Measurements from ENCODE around the gene SUMO3.

SUMO3 gene

GRCh38 chr21:44758781-44759627, 58.9 kb downstream of the SUMO3 start:
- Histone ChIP-seq H3K9me2 (replicated peaks; ENCODE audit: insufficient read depth, low read length) (no peaks in the 10 kb centered on the region), H3K4me3 (ENCODE audit: insufficient read depth, low read length, poor library complexity, severe bottlenecking) (no peak overlapping the region), H2AFZ (ENCODE audit: low read depth, low read length, severe bottlenecking) (no peak overlapping the region), H3K27me3 (ENCODE audit: low read length) (no peaks in the 10 kb centered on the region), H3K9me3 (ENCODE audit: insufficient read depth, low read length) (no peaks in the 10 kb centered on the region), H3K4me2 (ENCODE audit: low read depth, low read length, poor library complexity, severe bottlenecking) (no peak overlapping the region), H3F3A (ENCODE audit: insufficient read depth) (no peaks in the 10 kb centered on the region), H3K79me2 (ENCODE audit: insufficient read depth, low read length) (no peaks in the 10 kb centered on the region), H3K36me3 (ENCODE audit: low read length) (no peaks in the 10 kb centered on the region), H3K9ac (ENCODE audit: low read length) (no peak overlapping the region), H4K20me1 (ENCODE audit: low read depth, low read length) (no peaks in the 10 kb centered on the region), H3K27ac (ENCODE audit: low read depth, low read length) (no peak overlapping the region)
- TF ChIP-seq CTCF (IDR thresholded peaks at IDR 0.05; ENCODE audit: insufficient read depth, low read length, poor library complexity, severe bottlenecking) = no peak
- no peak for TF ChIP-seq EZH2phosphoT487 (conservative IDR thresholded peaks at IDR 0.05; ENCODE audit: low read length)

DNA sequence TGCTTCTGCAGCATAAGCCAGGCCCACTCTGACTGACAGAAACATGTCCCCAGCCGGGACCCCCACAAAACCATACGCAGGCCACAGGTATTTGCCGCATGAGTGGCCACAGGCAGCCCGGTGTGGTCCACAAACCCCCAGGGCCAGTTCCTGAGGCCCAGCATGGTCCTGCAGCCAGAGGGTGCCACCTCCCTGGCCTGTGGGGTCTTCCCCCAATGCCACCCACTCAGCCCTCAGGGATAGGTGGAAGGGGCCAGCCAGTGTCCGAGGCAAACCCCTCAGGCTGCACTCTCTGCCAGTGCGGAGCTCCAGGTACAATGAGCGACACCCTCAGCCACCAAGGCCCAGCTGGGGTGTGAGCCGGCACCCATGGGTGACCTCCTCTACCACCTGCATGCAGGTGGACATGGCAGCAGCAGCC, 59.7 kb downstream of the SUMO3 start:
- H2AFZ ChIP-seq (ENCODE audit: low read depth, low read length, severe bottlenecking) = no peak overlapping the region
- H3K4me2 ChIP-seq (ENCODE audit: low read depth, low read length, poor library complexity, severe bottlenecking) = no peak overlapping the region
- no peaks in the 10 kb centered on the region for H3F3A ChIP-seq (ENCODE audit: insufficient read depth)
- no peaks in the 10 kb centered on the region for H3K9me3 ChIP-seq (ENCODE audit: insufficient read depth, low read length)
- no peak overlapping the region for H3K9ac ChIP-seq (ENCODE audit: low read length)
- no peaks in the 10 kb centered on the region for H3K27me3 ChIP-seq (ENCODE audit: low read length)
- no peak overlapping the region for H3K4me3 ChIP-seq (ENCODE audit: insufficient read depth, low read length, poor library complexity, severe bottlenecking)
- TF ChIP-seq EZH2phosphoT487 (conservative IDR thresholded peaks at IDR 0.05; ENCODE audit: low read length) (no peak), CTCF (IDR thresholded peaks at IDR 0.05; ENCODE audit: insufficient read depth, low read length, poor library complexity, severe bottlenecking) (no peak)
- no peaks in the 10 kb centered on the region for H4K20me1 ChIP-seq (ENCODE audit: low read depth, low read length)
- no peaks in the 10 kb centered on the region for H3K36me3 ChIP-seq (ENCODE audit: low read length)
- no peaks in the 10 kb centered on the region for H3K79me2 ChIP-seq (ENCODE audit: insufficient read depth, low read length)
- H3K27ac ChIP-seq (ENCODE audit: low read depth, low read length) = no peak overlapping the region
- no peaks in the 10 kb centered on the region for H3K9me2 ChIP-seq (replicated peaks; ENCODE audit: insufficient read depth, low read length)

GRCh38 chr21:44757731-44758130, 60.1 kb downstream of the SUMO3 start:
- Histone ChIP-seq H3K4me2 (ENCODE audit: low read depth, low read length, poor library complexity, severe bottlenecking) (no peak overlapping the region), H3K4me3 (ENCODE audit: insufficient read depth, low read length, poor library complexity, severe bottlenecking) (no peak overlapping the region), H3K36me3 (ENCODE audit: low read length) (no peaks in the 10 kb centered on the region), H3K27ac (ENCODE audit: low read depth, low read length) (no peak overlapping the region), H3K9me2 (replicated peaks; ENCODE audit: insufficient read depth, low read length) (no peaks in the 10 kb centered on the region), H3K79me2 (ENCODE audit: insufficient read depth, low read length) (no peaks in the 10 kb centered on the region), H3F3A (ENCODE audit: insufficient read depth) (no peaks in the 10 kb centered on the region), H2AFZ (ENCODE audit: low read depth, low read length, severe bottlenecking) (no peak overlapping the region), H3K27me3 (ENCODE audit: low read length) (no peaks in the 10 kb centered on the region), H3K9ac (ENCODE audit: low read length) (no peak overlapping the region), H4K20me1 (ENCODE audit: low read depth, low read length) (no peaks in the 10 kb centered on the region), H3K9me3 (ENCODE audit: insufficient read depth, low read length) (no peaks in the 10 kb centered on the region)
- TF ChIP-seq CTCF (IDR thresholded peaks at IDR 0.05; ENCODE audit: insufficient read depth, low read length, poor library complexity, severe bottlenecking) (no peak), EZH2phosphoT487 (conservative IDR thresholded peaks at IDR 0.05; ENCODE audit: low read length) (no peak)
